HuH-7.5 (cell line): Measurements from ENCODE around the gene TRABD2A.

Source experiments
- DNase-seq: peaks from one replicate; pipeline ENCODE4 v3.0.0; 2011; ENCODE audit warnings: low spot score

TRABD2A gene

GRCh38 chr2:84817239-84817655 is 63.6 kb downstream of the TRABD2A start:
- DNase-seq, result no peak

GRCh38 chr2:84816426-84817026 is 64.4 kb downstream of the TRABD2A start:
- DNase-seq, result no peak

- no peak for DNase-seq
These were observed 65.7 kb downstream of the TRABD2A start for GRCh38 chr2:84815146-84815545.

- DNase-seq, result no peak
These were observed 68.9 kb downstream of the TRABD2A start for GRCh38 chr2:84811839-84812431.

- no peak for DNase-seq
These were observed 72.6 kb downstream of the TRABD2A start for GRCh38 chr2:84808279-84808678.

- no peak for DNase-seq
These were observed 73.8 kb downstream of the TRABD2A start for GRCh38 chr2:84807063-84807485.

- no peak for DNase-seq
These were observed 75.5 kb downstream of the TRABD2A start for GRCh38 chr2:84805250-84805958.

GRCh38 chr2:84801811-84802210 is 79.1 kb downstream of the TRABD2A start:
- DNase-seq, result no peak

- DNase-seq, result no peak
These were observed 80.6 kb downstream of the TRABD2A start for GRCh38 chr2:84800194-84800805.

- DNase-seq, result no peak
These were observed 81.1 kb downstream of the TRABD2A start for GRCh38 chr2:84799772-84800171.

- DNase-seq, result no peak
These were observed 83.6 kb downstream of the TRABD2A start for GRCh38 chr2:84797271-84797670.

- DNase-seq, result no peak
These were observed 84.1 kb downstream of the TRABD2A start for GRCh38 chr2:84796798-84797197.

GRCh38 chr2:84793641-84794040 is 87.2 kb downstream of the TRABD2A start:
- no peak for DNase-seq

GRCh38 chr2:84792856-84793522 is 87.9 kb downstream of the TRABD2A start:
- no peak for DNase-seq

GRCh38 chr2:84788498-84788897 is 92.4 kb downstream of the TRABD2A start:
- no peak for DNase-seq

GRCh38 chr2:84788027-84788426 is 92.9 kb downstream of the TRABD2A start:
- no peak for DNase-seq

- DNase-seq, result no peak
These were observed 94.3 kb downstream of the TRABD2A start for GRCh38 chr2:84786601-84787000.

GRCh38 chr2:84785950-84786349 is 94.9 kb downstream of the TRABD2A start:
- no peak for DNase-seq

GRCh38 chr2:84782717-84783442 is 98.0 kb downstream of the TRABD2A start:
- no peak for DNase-seq

GRCh38 chr2:84781942-84782716 is 98.8 kb downstream of the TRABD2A start:
- DNase-seq, result no peak

- no peak for DNase-seq
These were observed 101.1 kb downstream of the TRABD2A start for GRCh38 chr2:84779781-84780180.
